BLaER1 (cell line): ENCODE results near the gene RAP1GDS1.
"Not testable (repeated sequence)": the region's sequence is repeated elsewhere in the genome, so short reads cannot be mapped to it uniquely, and the experiment has no call there.

Experiments
- H3K27ac ChIP-seq: shearing (Covaris generic); formaldehyde crosslinking; 2 replicates; pipeline ENCODE4 v1.8.1; 2022
- H3K27me3 ChIP-seq: shearing (Covaris generic); formaldehyde crosslinking; 2 replicates; pipeline ENCODE4 v1.8.1; 2022
- H3K36me3 ChIP-seq: shearing (Covaris generic); formaldehyde crosslinking; 2 replicates; pipeline ENCODE4 v1.8.1; 2022
- H3K4me1 ChIP-seq: shearing (Covaris generic); formaldehyde crosslinking; 2 replicates; pipeline ENCODE4 v1.8.1; 2022
- H3K4me2 ChIP-seq: shearing (Covaris generic); formaldehyde crosslinking; 2 replicates; pipeline ENCODE4 v1.8.1; 2022
- H3K4me3 ChIP-seq: shearing (Covaris generic); formaldehyde crosslinking; 2 replicates; pipeline ENCODE4 v1.8.1; 2022
- H3K9ac ChIP-seq: shearing (Covaris generic); formaldehyde crosslinking; 2 replicates; pipeline ENCODE4 v1.8.1; 2022
- H3K9me3 ChIP-seq: shearing (Covaris generic); formaldehyde crosslinking; 2 replicates; pipeline ENCODE4 v1.8.1; 2022
- H4K20me1 ChIP-seq: shearing (Covaris generic); formaldehyde crosslinking; 2 replicates; pipeline ENCODE4 v1.8.1; 2022
- Cebpa-rat ChIP-seq: shearing (Covaris generic); IDR thresholded peaks from 2 replicates; pipeline ENCODE4 v1.8.1; 2022

Gene RAP1GDS1

DNA sequence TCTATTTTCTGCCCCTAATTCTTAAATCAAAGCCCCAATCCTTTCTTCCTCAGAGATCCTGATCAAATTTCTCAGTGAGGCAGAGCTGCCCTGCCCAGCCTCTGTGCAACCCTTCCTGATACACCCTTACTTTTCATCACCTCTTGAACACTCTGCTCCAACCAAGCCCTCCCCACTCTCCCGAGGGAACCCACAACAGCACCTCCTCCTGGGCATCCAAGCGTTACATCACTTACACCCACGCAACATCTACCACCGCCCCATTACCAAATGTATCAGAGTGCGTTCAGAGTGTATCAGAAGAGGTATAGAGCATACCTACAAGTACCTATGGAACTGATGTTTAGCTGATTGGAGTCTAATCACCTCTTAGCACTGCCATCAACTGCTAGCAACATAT, 186.5 kb downstream of the RAP1GDS1 start:
- H3K4me2 ChIP-seq = peak overlapping the region; percentile 73
- no peak overlapping the region for H3K27ac ChIP-seq
- H3K27me3 ChIP-seq = no peaks in the 10 kb centered on the region
- 0 out of 2 replicates have a peak, but pooled peaks cover 6% of the 10 kb centered on the region for H3K9me3 ChIP-seq
- H3K9ac ChIP-seq = no peak overlapping the region
- no peak for TF ChIP-seq Cebpa-rat
- no peak overlapping the region for H3K4me3 ChIP-seq
- peaks cover 16% of the 10 kb centered on the region for H3K36me3 ChIP-seq
- peaks cover 52% of the 10 kb centered on the region for H3K4me1 ChIP-seq
- no peaks in the 10 kb centered on the region for H4K20me1 ChIP-seq

DNA sequence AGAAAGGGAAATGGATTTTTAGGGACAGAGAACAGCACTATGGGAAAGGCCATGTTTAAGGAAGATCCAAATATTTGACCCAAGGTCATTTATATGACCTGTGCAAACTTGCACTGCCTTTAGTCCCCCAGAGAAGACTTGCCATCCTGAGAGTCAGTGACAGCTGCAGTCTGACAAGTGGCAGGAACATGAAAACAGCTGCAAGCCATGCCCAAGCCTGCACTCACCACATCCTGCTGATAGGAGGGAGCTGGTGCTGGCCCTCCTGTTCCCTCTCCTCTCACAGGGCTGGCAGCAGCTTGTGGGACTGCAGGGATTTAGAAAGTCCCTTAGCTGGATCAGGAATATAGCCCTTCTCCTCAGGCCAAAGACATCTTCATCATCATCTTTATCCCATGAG, 187.7 kb downstream of the RAP1GDS1 start:
- no peak for TF ChIP-seq Cebpa-rat
- 0 out of 2 replicates have a peak, but pooled peaks cover 7% of the 10 kb centered on the region for H3K9me3 ChIP-seq
- no peak overlapping the region for H3K27ac ChIP-seq
- 0 out of 2 replicates have a peak, but pooled peaks cover 6% of the 10 kb centered on the region for H3K36me3 ChIP-seq
- no peaks in the 10 kb centered on the region for H3K27me3 ChIP-seq
- peak overlapping the region; percentile 59 for H3K4me2 ChIP-seq
- no peak overlapping the region for H3K4me3 ChIP-seq
- peaks cover 52% of the 10 kb centered on the region for H3K4me1 ChIP-seq
- H4K20me1 ChIP-seq = no peaks in the 10 kb centered on the region
- no peak overlapping the region for H3K9ac ChIP-seq

DNA sequence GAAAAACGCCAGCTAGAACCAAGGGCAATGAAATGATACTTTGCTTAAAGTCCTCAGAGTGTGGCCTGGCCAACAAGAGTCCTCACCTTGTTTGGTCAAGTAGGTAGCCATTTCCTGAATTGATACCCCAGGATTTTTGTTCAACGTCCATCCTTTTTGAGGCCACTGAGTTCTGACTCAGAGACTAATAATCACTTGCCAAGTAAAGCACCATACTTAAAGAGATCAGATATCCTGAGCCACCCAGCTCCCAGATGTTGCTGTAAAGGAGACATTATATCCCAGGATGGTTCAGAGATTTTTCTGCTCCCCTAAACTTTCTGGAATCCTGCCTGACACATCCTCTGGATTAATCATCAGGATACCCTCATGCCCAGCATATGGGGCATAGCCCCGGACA, 190.9 kb downstream of the RAP1GDS1 start:
- no peak overlapping the region for H3K27ac ChIP-seq
- no peak overlapping the region for H3K4me2 ChIP-seq
- no peaks in the 10 kb centered on the region for H4K20me1 ChIP-seq
- H3K36me3 ChIP-seq = no peaks in the 10 kb centered on the region
- 0 out of 2 replicates have a peak, but pooled peaks cover 7% of the 10 kb centered on the region for H3K9me3 ChIP-seq
- TF ChIP-seq Cebpa-rat = no peak
- H3K4me3 ChIP-seq = no peak overlapping the region
- no peak overlapping the region for H3K9ac ChIP-seq
- H3K4me1 ChIP-seq = peaks cover 36% of the 10 kb centered on the region
- H3K27me3 ChIP-seq = no peaks in the 10 kb centered on the region

DNA sequence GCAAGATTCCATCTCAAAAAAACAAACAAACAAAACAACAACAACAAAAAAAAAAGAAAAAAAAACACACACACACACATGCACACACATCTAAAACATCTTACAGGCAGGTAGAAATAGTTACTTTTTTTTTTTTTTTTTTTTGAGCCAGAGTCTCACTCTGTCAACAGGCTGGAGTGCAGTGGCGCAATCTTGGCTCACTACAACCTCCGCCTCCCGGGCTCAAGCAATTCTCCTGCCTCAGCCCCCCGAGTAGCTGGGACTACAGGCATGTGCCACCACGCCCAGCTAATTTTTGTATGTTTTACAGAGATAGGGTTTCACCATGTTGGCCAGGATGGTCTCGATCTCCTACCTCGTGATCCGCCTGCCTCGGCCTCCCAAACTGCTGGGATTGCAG, 196.2 kb downstream of the RAP1GDS1 start:
- H3K27me3 ChIP-seq, H3K27ac ChIP-seq, H3K4me1 ChIP-seq, H3K9me3 ChIP-seq, H3K9ac ChIP-seq, H3K4me3 ChIP-seq, H4K20me1 ChIP-seq, H3K36me3 ChIP-seq, H3K4me2 ChIP-seq: not testable (repeated sequence)

DNA sequence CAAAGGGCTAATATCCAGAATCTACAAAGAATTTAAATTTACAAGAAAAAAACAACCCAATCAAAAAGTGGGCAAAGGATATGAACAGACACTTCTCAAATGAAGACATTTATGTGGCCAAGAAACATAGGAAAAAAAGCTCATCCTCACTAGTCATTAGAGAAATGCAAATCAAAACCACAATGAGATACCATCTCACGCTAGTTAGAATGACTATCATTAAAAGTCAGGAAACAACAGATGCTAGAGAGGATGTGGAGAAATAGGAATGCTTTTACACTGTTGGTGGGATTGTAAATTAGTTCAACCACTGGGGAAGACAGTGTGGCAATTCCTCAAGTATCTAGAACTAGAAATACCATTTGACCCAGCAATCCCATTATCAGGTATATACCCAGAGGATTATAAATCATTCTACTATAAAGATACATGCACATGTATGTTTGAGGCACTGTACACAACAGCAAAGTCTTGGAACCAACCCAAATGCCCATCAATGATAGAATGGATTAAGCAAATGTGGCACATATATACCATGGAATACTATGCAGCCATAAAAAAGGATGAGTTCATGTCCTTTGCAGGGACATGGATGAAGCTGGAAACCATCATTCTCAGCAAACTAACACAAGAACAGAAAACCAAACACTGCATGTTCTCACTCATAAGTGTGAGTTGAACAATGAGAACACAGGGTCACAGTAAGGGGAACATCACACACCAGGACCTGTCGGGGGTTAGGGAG, 200.1 kb downstream of the RAP1GDS1 start:
- H3K27me3 ChIP-seq, H4K20me1 ChIP-seq, H3K27ac ChIP-seq, H3K4me1 ChIP-seq, H3K9me3 ChIP-seq, H3K4me2 ChIP-seq, H3K36me3 ChIP-seq, H3K9ac ChIP-seq, H3K4me3 ChIP-seq: not testable (repeated sequence)

DNA sequence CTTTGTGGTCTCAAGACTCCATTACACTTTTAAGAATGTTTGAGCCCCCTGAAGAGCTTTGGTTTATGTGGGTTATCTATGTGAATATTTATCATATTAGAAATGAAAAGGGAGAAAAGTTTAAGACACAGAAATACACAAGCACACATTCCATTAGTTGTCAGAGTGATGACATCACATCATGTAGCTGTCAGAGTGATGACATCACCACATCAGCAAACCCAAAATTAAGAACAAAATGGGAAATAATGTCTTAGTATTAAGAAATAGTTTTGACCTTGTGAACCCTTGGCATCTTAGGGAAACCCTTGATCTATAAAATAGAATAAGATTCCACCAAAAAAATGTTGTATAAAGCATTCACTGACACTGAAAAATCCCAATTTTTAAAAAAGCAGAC, 201.3 kb downstream of the RAP1GDS1 start:
- H3K27ac ChIP-seq = no peak overlapping the region
- no peak overlapping the region for H3K9ac ChIP-seq
- no peaks in the 10 kb centered on the region for H4K20me1 ChIP-seq
- H3K36me3 ChIP-seq = no peaks in the 10 kb centered on the region
- H3K4me3 ChIP-seq = no peak overlapping the region
- H3K27me3 ChIP-seq = no peaks in the 10 kb centered on the region
- H3K4me2 ChIP-seq = no peak overlapping the region
- H3K4me1 ChIP-seq = no peaks in the 10 kb centered on the region
- TF ChIP-seq Cebpa-rat = no peak
- H3K9me3 ChIP-seq = no peaks in the 10 kb centered on the region

DNA sequence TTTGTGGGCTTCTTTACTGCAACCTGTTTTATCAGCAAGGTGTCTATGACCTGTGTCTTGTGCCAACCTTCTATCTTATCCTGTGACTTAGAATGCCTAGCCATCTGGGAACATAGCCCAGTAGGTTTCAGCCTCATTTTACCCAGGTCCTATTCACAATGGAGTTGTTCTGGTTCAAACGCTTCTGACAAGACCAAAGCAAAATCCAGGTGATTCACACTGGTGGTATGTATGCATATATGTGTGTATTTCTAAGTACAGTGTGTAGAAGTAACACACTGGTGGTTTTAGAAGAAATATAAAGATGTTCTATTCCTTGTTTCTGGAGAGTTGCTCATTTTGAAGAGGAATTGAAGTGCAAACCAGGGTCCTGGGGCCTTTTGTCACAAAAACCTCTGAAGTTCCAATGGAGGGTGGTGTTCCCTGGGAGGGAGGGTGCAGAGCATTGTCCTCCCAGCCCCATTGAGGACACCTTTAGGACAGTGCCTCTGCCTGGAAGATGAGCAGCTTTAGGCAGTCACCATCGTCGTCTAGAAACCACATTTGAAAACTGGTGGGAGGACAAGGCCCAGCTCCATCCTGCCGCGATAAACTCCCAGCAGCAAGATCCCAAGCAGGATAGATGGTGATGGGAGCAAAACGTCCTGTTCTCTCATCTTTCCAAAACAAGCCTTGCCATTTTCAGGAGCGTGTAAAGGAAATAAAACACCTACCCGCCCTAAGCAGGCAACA, 205.8 kb downstream of the RAP1GDS1 start:
- Histone ChIP-seq H3K4me2 (no peak overlapping the region), H3K27me3 (no peaks in the 10 kb centered on the region)

DNA sequence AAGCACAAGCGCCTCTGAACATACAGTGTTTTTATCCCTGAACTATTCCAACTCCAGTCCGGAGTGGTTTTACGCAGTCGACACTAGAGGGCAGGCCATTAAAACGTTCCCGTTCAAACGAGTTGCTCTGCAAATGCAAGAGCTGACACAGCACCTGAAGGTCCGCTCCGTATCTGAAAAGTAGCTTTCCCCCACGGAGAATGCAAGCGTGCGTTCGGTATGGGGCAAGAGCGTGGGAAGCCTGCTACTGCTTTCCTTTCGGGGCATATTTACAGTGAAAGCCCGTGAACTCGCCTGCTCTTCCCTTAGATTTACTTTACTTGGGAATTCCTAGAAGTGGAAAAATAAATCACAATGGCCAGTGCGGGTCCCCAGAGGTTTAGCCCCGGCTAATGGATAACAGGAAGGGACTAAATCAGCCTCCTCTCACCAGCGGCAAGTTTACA, 206.5 kb downstream of the RAP1GDS1 start:
- Histone ChIP-seq H3K9ac (no peak overlapping the region), H3K27me3 (no peaks in the 10 kb centered on the region), H4K20me1 (no peaks in the 10 kb centered on the region), H3K4me3 (no peak overlapping the region), H3K4me1 (peaks cover 15% of the 10 kb centered on the region), H3K27ac (no peak overlapping the region), H3K4me2 (peak overlapping the region; percentile 38), H3K36me3 (no peaks in the 10 kb centered on the region), H3K9me3 (no peaks in the 10 kb centered on the region)
- TF ChIP-seq Cebpa-rat = no peak

More for the DNA sequence above, 205.8 kb downstream of the RAP1GDS1 start:
- Histone ChIP-seq H3K9ac (no peak overlapping the region), H3K4me1 (peaks cover 15% of the 10 kb centered on the region), H3K9me3 (no peaks in the 10 kb centered on the region), H4K20me1 (no peaks in the 10 kb centered on the region), H3K36me3 (no peaks in the 10 kb centered on the region), H3K4me3 (no peak overlapping the region), H3K27ac (no peak overlapping the region)
- TF ChIP-seq Cebpa-rat = no peak

DNA sequence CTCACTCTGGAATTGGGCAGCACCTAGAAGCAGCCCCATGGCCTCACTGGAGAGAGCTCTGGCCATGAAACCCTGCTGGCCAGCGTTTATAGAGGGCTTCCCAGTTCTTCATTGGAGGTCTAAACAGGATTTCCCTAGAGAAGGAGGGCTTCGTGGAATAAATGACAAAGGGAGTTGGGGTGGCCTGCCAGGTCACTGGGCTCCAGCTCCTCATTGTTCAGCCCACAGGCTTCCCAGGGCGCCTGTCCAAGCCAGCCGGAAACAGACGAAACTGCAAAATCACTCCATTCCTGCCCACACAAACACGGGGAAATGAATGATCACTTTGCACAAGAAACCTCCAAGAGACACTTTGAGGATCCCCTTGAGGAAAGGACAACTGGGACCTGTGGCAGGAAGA, 207.5 kb downstream of the RAP1GDS1 start:
- H3K27ac ChIP-seq = no peak overlapping the region
- no peak overlapping the region for H3K9ac ChIP-seq

DNA sequence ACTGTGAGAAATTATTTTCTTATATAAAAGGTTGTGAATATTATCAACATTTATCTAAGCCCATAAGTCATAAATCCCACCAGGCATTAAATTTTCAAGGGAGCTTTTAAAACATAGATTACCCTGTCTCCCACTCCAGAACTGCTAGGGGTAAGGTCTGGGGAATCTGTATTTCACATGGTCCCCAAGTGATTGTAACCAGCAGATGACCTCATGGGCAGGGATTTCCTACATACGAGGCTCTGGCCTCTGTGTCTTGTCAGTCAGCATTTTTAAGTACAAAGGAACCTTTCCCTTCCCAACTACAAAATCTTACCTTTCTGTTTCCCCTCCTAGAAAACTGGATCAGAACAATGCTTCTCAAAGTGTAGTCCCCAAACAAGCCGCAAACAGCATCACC, 208.6 kb downstream of the RAP1GDS1 start:
- Histone ChIP-seq H3K36me3 (no peaks in the 10 kb centered on the region), H3K9me3 (no peaks in the 10 kb centered on the region), H3K4me2 (no peak overlapping the region), H3K27ac (no peak overlapping the region), H3K27me3 (no peaks in the 10 kb centered on the region), H3K9ac (no peak overlapping the region), H4K20me1 (no peaks in the 10 kb centered on the region), H3K4me3 (no peak overlapping the region), H3K4me1 (peaks cover 15% of the 10 kb centered on the region)
- no peak for TF ChIP-seq Cebpa-rat

More for the DNA sequence above, 207.5 kb downstream of the RAP1GDS1 start:
- no peaks in the 10 kb centered on the region for H4K20me1 ChIP-seq
- peak overlapping the region; percentile 2 for H3K4me2 ChIP-seq
- peaks cover 15% of the 10 kb centered on the region for H3K4me1 ChIP-seq
- TF ChIP-seq Cebpa-rat = no peak
- H3K9me3 ChIP-seq = no peaks in the 10 kb centered on the region
- H3K27me3 ChIP-seq = no peaks in the 10 kb centered on the region
- H3K36me3 ChIP-seq = no peaks in the 10 kb centered on the region
- H3K4me3 ChIP-seq = no peak overlapping the region
